K562 (cell line): Measurements from ENCODE around the gene NCAM2.

Experiments
- CEBPB ChIP-seq: fragments of 450-650 bp; IDR thresholded peaks from 2 replicates; pipeline ENCODE4 v1.6.1; 2016; ENCODE audit warnings: missing genetic modification characterization, missing compliant biosample characterization
- CTCF ChIP-seq, 3 experiments: IDR thresholded peaks in 2 of 3; conservative IDR thresholded peaks in 1 of 3; 2 replicates each; pipeline ENCODE4 v1.5.1; 2011 to 2012; ENCODE audit warnings: low read length in 3 of 3, mild to moderate bottlenecking in 3 of 3, control low read depth in 2 of 3, improper control_type of control experiment in 1 of 3, inconsistent platforms in 1 of 3, low read depth in 1 of 3, mixed read lengths in 1 of 3, moderate library complexity in 1 of 3; ENCODE audit not compliant: insufficient read depth in 2 of 3
- EP300 ChIP-seq: IDR thresholded peaks from 2 replicates; pipeline ENCODE4 v1.6.1; 2012; ENCODE audit warnings: low read length, improper control_type of control experiment
- HMGXB4 ChIP-seq: sonication (generic); formaldehyde crosslinking; IDR thresholded peaks from 2 replicates; pipeline ENCODE4 v1.8.1; 2023; ENCODE audit warnings: mild to moderate bottlenecking, missing genetic modification reagents
- NR2C1 ChIP-seq, 2 experiments: fragments of 450-650 bp; IDR thresholded peaks; 2 replicates each; pipeline ENCODE4 v1.6.1; 2017; ENCODE audit warnings: mild to moderate bottlenecking in 2 of 2, antibody characterized with exemption in 1 of 2, inconsistent platforms in 1 of 2, missing compliant biosample characterization in 1 of 2, missing genetic modification characterization in 1 of 2
- SMAD1 ChIP-seq: fragments of 150-350 bp; IDR thresholded peaks from 2 replicates; pipeline ENCODE4 v1.6.1; 2014; ENCODE audit warnings: low read length, low read depth; ENCODE audit not compliant: partially characterized antibody
- SREBF2 ChIP-seq: sonication (generic); formaldehyde crosslinking; IDR thresholded peaks from 2 replicates; pipeline ENCODE4 v1.4.0; 2020; ENCODE audit warnings: mild to moderate bottlenecking, missing genetic modification reagents
- VEZF1 ChIP-seq: fragments of 200-800 bp; sonication (Bioruptor generic); IDR thresholded peaks from 2 replicates; pipeline ENCODE4 v1.6.1; 2017; ENCODE audit warnings: missing genetic modification characterization, missing compliant biosample characterization
- ZNF583 ChIP-seq: fragments of 250-450 bp; sonication (Bioruptor Pico); IDR thresholded peaks from 2 replicates; pipeline ENCODE4 v1.4.0; 2020

- TF ChIP-seq EP300 (no peak), NR2C1 (IDR thresholded peaks at IDR 0.05) (no peak), NR2C1 (tag; IDR thresholded peaks at IDR 0.05) (no peak), CTCF (IDR thresholded peaks at IDR 0.05 in 2 of 3, conservative IDR thresholded peaks at IDR 0.05 in 1 of 3; ENCODE audit: insufficient read depth in 2 of 3, low read depth in 1 of 3, low read length in 3 of 3) (no peak), VEZF1 (CRISPR knock-in tag) (no peak), SMAD1 (no peak), SREBF2 (CRISPR knock-in tag) (no peak), CEBPB (tag) (no peak), HMGXB4 (CRISPR knock-in tag) (no peak), ZNF583 (no peak)
Measured at GRCh38 chr21:20997311-20997635, 936 bp upstream of the NCAM2 start.
